ENCODE results near the gene SUMO3. TPM values are rescaled to one million over a fixed set of nuclear protein-coding genes. Genes with fewer than 3 reads are reported as not detected.

The SUMO3 gene
- total RNA-seq, 2 donors from 2014 or later: 66.5 to 66.9 TPM

- H3K4me3 ChIP-seq: no peak overlapping the region
- H3K9me3 ChIP-seq: no peaks in the 10 kb centered on the region
- ATAC-seq (ENCODE audit: insufficient number of reproducible peaks, low FRiP score, low read depth) (no peak), DNase-seq (ENCODE audit: low spot score) (no peak)
- H3K36me3 ChIP-seq: no peaks in the 10 kb centered on the region
- no peaks in the 10 kb centered on the region for H3K27me3 ChIP-seq (replicated peaks; ENCODE audit: insufficient read depth)
- H3K27ac ChIP-seq: no peak overlapping the region
- no peak for TF ChIP-seq CTCF (IDR thresholded peaks at IDR 0.05)
- H3K4me1 ChIP-seq (ENCODE audit: control insufficient read depth in 1 of 2, low read depth in 2 of 2): no peaks in the 10 kb centered on the region
Observed at GRCh38 chr21:44762221-44763049, 55.4 kb downstream of the SUMO3 start.

- Histone ChIP-seq H3K4me3 (no peak overlapping the region), H3K27me3 (replicated peaks; ENCODE audit: insufficient read depth) (no peaks in the 10 kb centered on the region), H3K4me1 (ENCODE audit: control insufficient read depth in 1 of 2, low read depth in 2 of 2) (no peaks in the 10 kb centered on the region), H3K36me3 (no peaks in the 10 kb centered on the region), H3K27ac (no peak overlapping the region), H3K9me3 (no peaks in the 10 kb centered on the region)
- ATAC-seq (ENCODE audit: insufficient number of reproducible peaks, low FRiP score, low read depth): no peak
- DNase-seq (ENCODE audit: low spot score): no peak
- TF ChIP-seq CTCF (IDR thresholded peaks at IDR 0.05): no peak
Observed at GRCh38 chr21:44761747-44762208, 56.1 kb downstream of the SUMO3 start.

- ATAC-seq (ENCODE audit: insufficient number of reproducible peaks, low FRiP score, low read depth): no peak
- DNase-seq (ENCODE audit: low spot score): no peak
- H3K4me1 ChIP-seq (ENCODE audit: control insufficient read depth in 1 of 2, low read depth in 2 of 2): no peaks in the 10 kb centered on the region
- H3K27me3 ChIP-seq (replicated peaks; ENCODE audit: insufficient read depth): no peaks in the 10 kb centered on the region
- no peaks in the 10 kb centered on the region for H3K9me3 ChIP-seq
- TF ChIP-seq CTCF (IDR thresholded peaks at IDR 0.05): no peak
- H3K36me3 ChIP-seq: no peaks in the 10 kb centered on the region
- H3K27ac ChIP-seq: no peak overlapping the region
- no peak overlapping the region for H3K4me3 ChIP-seq
Observed at GRCh38 chr21:44761011-44761729, 56.7 kb downstream of the SUMO3 start.

- no peak for ATAC-seq (ENCODE audit: insufficient number of reproducible peaks, low FRiP score, low read depth)
- Histone ChIP-seq H3K27me3 (replicated peaks; ENCODE audit: insufficient read depth) (no peaks in the 10 kb centered on the region), H3K4me1 (ENCODE audit: control insufficient read depth in 1 of 2, low read depth in 2 of 2) (no peaks in the 10 kb centered on the region), H3K27ac (no peak overlapping the region), H3K4me3 (no peak overlapping the region), H3K36me3 (no peaks in the 10 kb centered on the region), H3K9me3 (no peaks in the 10 kb centered on the region)
- no peak for DNase-seq (ENCODE audit: low spot score)
- TF ChIP-seq CTCF (IDR thresholded peaks at IDR 0.05): no peak
Observed at GRCh38 chr21:44760376-44760775, 57.5 kb downstream of the SUMO3 start.

GRCh38 chr21:44759628-44760285, 58.1 kb downstream of the SUMO3 start:
- Histone ChIP-seq H3K36me3 (no peaks in the 10 kb centered on the region), H3K4me3 (no peak overlapping the region), H3K4me1 (ENCODE audit: control insufficient read depth in 1 of 2, low read depth in 2 of 2) (no peaks in the 10 kb centered on the region), H3K27ac (no peak overlapping the region), H3K27me3 (replicated peaks; ENCODE audit: insufficient read depth) (no peaks in the 10 kb centered on the region), H3K9me3 (no peaks in the 10 kb centered on the region)
- no peak for DNase-seq (ENCODE audit: low spot score)
- ATAC-seq (ENCODE audit: insufficient number of reproducible peaks, low FRiP score, low read depth): no peak
- TF ChIP-seq CTCF (IDR thresholded peaks at IDR 0.05): no peak
